Keratinocyte (primary cell): ENCODE measurements around the gene NDUFS1. TPM values are rescaled to one million over a fixed set of nuclear protein-coding genes. Genes with fewer than 3 reads are reported as not detected.

Source experiments
- DNase-seq: peaks from one replicate; pipeline ENCODE4 v3.0.0-alpha.2; 2011; ENCODE audit warnings: low read depth, missing footprints, low spot score
- FAIRE-seq: peaks from 2 replicates; lab custom pipeline; 2011; peaks lifted over from hg19 to GRCh38; lab: Jason Lieb, UNC
- H2AFZ ChIP-seq: 2 replicates; pipeline ENCODE4 v1.6.0; 2012; ENCODE audit warnings: low read length, control low read depth, inconsistent platforms; ENCODE audit not compliant: control insufficient read depth
- H3K27ac ChIP-seq: 2 replicates; pipeline ENCODE4 v1.5.1; 2011; ENCODE audit warnings: low read length; ENCODE audit not compliant: control insufficient read depth, insufficient read depth
- H3K27me3 ChIP-seq: 3 replicates; pipeline ENCODE4 v1.6.0; 2011; ENCODE audit warnings: low read length; ENCODE audit not compliant: control insufficient read depth, insufficient read depth; ENCODE audit errors: extremely low read depth
- H3K36me3 ChIP-seq, 2 experiments: 2 replicates in 1 of 2; 3 replicates in 1 of 2; pipeline ENCODE4 v1.5.1; 2011; ENCODE audit warnings: low read length in 2 of 2, mild to moderate bottlenecking in 1 of 2; ENCODE audit not compliant: control insufficient read depth in 2 of 2, insufficient read depth in 2 of 2; ENCODE audit errors: extremely low read depth in 1 of 2
- H3K4me1 ChIP-seq: 3 replicates; pipeline ENCODE4 v1.5.1; 2011; ENCODE audit warnings: low read length; ENCODE audit not compliant: control insufficient read depth, insufficient read depth; ENCODE audit errors: extremely low read depth
- H3K4me2 ChIP-seq: 3 replicates; pipeline ENCODE4 v1.6.0; 2011; ENCODE audit warnings: low read depth, low read length; ENCODE audit not compliant: control insufficient read depth, insufficient read depth; ENCODE audit errors: extremely low read depth
- H3K4me3 ChIP-seq, 3 experiments: fragments of 200-600 bp in 1 of 3; sonication (generic) in 1 of 3; 2 replicates in 2 of 3; 3 replicates in 1 of 3; pipeline ENCODE4 v1.5.1; 2011 to 2016; ENCODE audit warnings: low read length in 3 of 3, mild to moderate bottlenecking in 3 of 3, control low read depth in 2 of 3, inconsistent platforms in 1 of 3, low read depth in 1 of 3, mixed read lengths in 1 of 3, mixed run types in 1 of 3, moderate library complexity in 1 of 3; ENCODE audit not compliant: control insufficient read depth in 2 of 3, insufficient read depth in 2 of 3; ENCODE audit errors: extremely low read depth in 1 of 3
- H3K79me2 ChIP-seq: 2 replicates; pipeline ENCODE4 v1.6.0; 2012; ENCODE audit warnings: low read length; ENCODE audit not compliant: control insufficient read depth, insufficient read depth
- H3K9ac ChIP-seq: 3 replicates; pipeline ENCODE4 v1.6.0; 2011; ENCODE audit warnings: low read length; ENCODE audit not compliant: control insufficient read depth, insufficient read depth; ENCODE audit errors: extremely low read depth
- H3K9me1 ChIP-seq: 3 replicates; pipeline ENCODE4 v1.6.0; 2011; ENCODE audit warnings: low read length; ENCODE audit not compliant: control insufficient read depth, insufficient read depth; ENCODE audit errors: extremely low read depth
- H3K9me3 ChIP-seq: 2 replicates; pipeline ENCODE4 v1.5.1; 2012; ENCODE audit warnings: low read depth, low read length; ENCODE audit not compliant: control insufficient read depth
- H4K20me1 ChIP-seq: 3 replicates; pipeline ENCODE4 v1.6.0; 2011; ENCODE audit warnings: low read length; ENCODE audit not compliant: control insufficient read depth, insufficient read depth; ENCODE audit errors: extremely low read depth
- CTCF ChIP-seq, 3 experiments: IDR thresholded peaks in 1 of 3; conservative IDR thresholded peaks in 1 of 3; optimal IDR thresholded peaks in 1 of 3; 2 replicates in 2 of 3; 3 replicates in 1 of 3; pipeline versions ENCODE3 to v1.5.1; 2011; ENCODE audit warnings: low read length in 3 of 3, mild to moderate bottlenecking in 3 of 3, moderate library complexity in 2 of 3, control low read depth in 1 of 3, inconsistent platforms in 1 of 3; ENCODE audit not compliant: insufficient read depth in 2 of 3; ENCODE audit errors: extremely low read depth in 1 of 3
- EZH2 ChIP-seq: IDR thresholded peaks from one replicate; pipeline ENCODE4 v1.6.1; 2012; ENCODE audit warnings: inconsistent platforms, mild to moderate bottlenecking, low read length, moderate library complexity
- dilution Hi-C: fragments of 300-500 bp; cut with MboI; formaldehyde crosslinking; loops from one replicate; pipeline ENCODE4 v1.7.0; 2020; ENCODE audit warnings: low sequenced_read_pairs; ENCODE audit not compliant: extremely low pct_ligation_motif_present
- polyA plus RNA-seq, 5 experiments: library from polyadenylated mRNA; depleted of rRNA in 3 of 5; stranded (reverse) in 3 of 5; stranded (forward) in 1 of 5; unstranded in 1 of 5; fragments of >200 nt; gene quantifications; 1 replicate in 1 of 5; 2 replicates in 3 of 5; 3 replicates in 1 of 5; pipeline versions ENCODE4 v1.2.1 to v1.2.3, GENCODE V29; 2011 to 2012; ENCODE audit warnings: missing spikeins in 2 of 5, low read depth in 1 of 5, low replicate concordance in 1 of 5

The NDUFS1 gene
- polyA plus RNA-seq, 1 donor (not counting 4 experiments of a cell fraction or from before 2014, with no cell fraction given): 83.7 TPM

DNA sequence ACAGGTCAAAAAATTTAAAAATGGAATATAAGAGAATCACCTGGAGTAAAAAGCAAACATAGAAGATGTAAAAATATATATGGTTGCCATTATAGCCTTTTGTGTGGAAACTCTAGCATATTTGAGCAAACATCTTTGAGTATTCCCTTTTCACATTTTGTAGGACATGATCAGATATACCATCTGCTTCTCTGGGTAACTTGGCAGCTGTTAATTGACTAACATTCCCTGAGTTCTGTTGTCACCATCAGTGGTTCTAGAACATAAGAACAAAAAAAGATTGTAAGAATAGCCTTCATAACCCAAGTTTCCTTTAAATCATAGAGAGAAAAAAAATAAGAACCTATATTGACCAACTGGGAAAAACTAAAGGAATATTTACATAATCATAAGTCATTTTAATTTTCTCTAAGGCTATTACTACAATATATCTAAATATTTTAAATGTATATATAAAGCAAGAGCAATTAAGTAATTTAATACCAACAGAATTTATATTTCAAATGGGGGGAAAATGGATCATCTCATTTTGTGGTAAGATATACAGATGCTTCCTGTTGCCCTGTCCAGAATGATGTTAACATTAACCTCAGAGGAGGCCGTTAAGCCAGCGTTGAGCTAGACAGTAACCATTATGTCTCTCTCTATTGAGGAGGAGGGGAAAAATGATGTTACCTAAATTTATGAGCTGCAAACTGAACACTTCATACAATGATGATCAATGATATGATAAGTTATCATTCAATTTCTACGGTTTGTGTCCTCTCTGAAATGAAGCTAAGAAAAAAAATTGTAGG lies 63.5 kb downstream of the NDUFS1 start:
- dilution Hi-C loops: no loop called here
- no peak for FAIRE-seq
- H3K9me3 ChIP-seq: no peaks in the 10 kb centered on the region
- no peak for DNase-seq
- no peaks in the 10 kb centered on the region for H4K20me1 ChIP-seq
- no peaks in the 10 kb centered on the region for H3K9me1 ChIP-seq
- no peaks in the 10 kb centered on the region for H3K36me3 ChIP-seq
- H3K79me2 ChIP-seq: no peaks in the 10 kb centered on the region
- no peak for TF ChIP-seq CTCF (optimal IDR thresholded peaks at IDR 0.05 in 1 of 3, IDR thresholded peaks at IDR 0.05 in 1 of 3, conservative IDR thresholded peaks at IDR 0.05 in 1 of 3; ENCODE audit: extremely low read depth in 1 of 3, insufficient read depth in 2 of 3, low read length in 3 of 3)
- no peak for TF ChIP-seq EZH2
- no peaks in the 10 kb centered on the region for H3K27me3 ChIP-seq
- H3K9ac ChIP-seq: no peak overlapping the region
- H3K27ac ChIP-seq: no peak overlapping the region
- H2AFZ ChIP-seq: no peak overlapping the region
- H3K4me1 ChIP-seq: no peaks in the 10 kb centered on the region
- no peak overlapping the region for H3K4me3 ChIP-seq
- H3K4me2 ChIP-seq: no peak overlapping the region

GRCh38 chr2:206092297-206092696 lies 66.9 kb downstream of the NDUFS1 start:
- H3K79me2 ChIP-seq: peaks cover 9% of the 10 kb centered on the region
- H3K4me1 ChIP-seq: peaks cover 2% of the 10 kb centered on the region
- TF ChIP-seq CTCF (optimal IDR thresholded peaks at IDR 0.05 in 1 of 3, IDR thresholded peaks at IDR 0.05 in 1 of 3, conservative IDR thresholded peaks at IDR 0.05 in 1 of 3; ENCODE audit: extremely low read depth in 1 of 3, insufficient read depth in 2 of 3, low read length in 3 of 3): no peak
- no peak for TF ChIP-seq EZH2
- no peak overlapping the region for H2AFZ ChIP-seq
- no peaks in the 10 kb centered on the region for H3K9me1 ChIP-seq
- DNase-seq (no peak), FAIRE-seq (no peak)
- dilution Hi-C loops: no loop called here
- no peaks in the 10 kb centered on the region for H3K9me3 ChIP-seq
- no peak overlapping the region for H3K4me2 ChIP-seq
- H4K20me1 ChIP-seq: no peaks in the 10 kb centered on the region
- H3K9ac ChIP-seq: no peak overlapping the region
- no peaks in the 10 kb centered on the region for H3K27me3 ChIP-seq
- no peak overlapping the region for H3K27ac ChIP-seq
- H3K36me3 ChIP-seq: no peaks in the 10 kb centered on the region
- H3K4me3 ChIP-seq: no peak overlapping the region
